HG02943 (cell line): ENCODE data around the gene TOPBP1.
A peak's percentile ranks its signal among the peaks of the same experiment; 100 is the strongest.
"Not testable (repeated sequence)": the region's sequence is repeated elsewhere in the genome, so short reads cannot be mapped to it uniquely, and the experiment has no call there.

Experiments
- ATAC-seq: cut with Tn5 transposase; IDR thresholded peaks from one replicate; pipeline ENCODE4 v1.9.1; 2021; ENCODE audit warnings: mild to moderate bottlenecking, low read depth, moderate library complexity; ENCODE audit not compliant: unreplicated experiment

Gene TOPBP1

DNA sequence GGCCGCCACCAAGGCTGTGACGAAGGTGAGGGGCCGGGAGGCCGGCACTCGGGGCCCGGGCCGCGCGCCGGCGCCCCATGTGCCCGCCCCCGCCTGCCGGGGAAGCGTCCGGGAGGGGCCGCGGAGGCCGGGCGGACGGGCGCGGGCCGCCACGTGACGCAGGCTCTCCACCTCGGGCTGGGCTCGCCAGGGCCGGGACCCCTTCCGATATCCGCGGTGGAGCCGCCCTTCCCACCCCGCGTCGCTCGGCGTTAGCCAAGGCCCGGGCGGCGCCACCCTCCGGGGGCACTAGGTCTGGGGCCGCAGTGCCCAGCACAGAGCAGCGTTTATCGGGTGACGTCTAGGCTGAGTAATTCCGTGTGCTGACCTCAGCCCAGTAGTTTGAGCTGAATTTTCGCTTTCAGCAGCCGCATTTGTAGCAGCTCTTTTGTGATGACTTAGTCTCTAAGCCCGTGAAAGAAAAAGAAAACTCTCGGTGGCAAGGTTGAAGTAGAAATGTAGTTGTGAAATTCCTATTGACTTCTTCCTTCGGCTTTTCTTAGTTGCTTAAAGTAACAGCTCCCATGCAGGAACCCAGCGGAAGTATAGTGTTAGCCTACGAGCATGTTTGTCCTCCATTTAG, 87.4 kb downstream of the TOPBP1 start:
- no peak for ATAC-seq

DNA sequence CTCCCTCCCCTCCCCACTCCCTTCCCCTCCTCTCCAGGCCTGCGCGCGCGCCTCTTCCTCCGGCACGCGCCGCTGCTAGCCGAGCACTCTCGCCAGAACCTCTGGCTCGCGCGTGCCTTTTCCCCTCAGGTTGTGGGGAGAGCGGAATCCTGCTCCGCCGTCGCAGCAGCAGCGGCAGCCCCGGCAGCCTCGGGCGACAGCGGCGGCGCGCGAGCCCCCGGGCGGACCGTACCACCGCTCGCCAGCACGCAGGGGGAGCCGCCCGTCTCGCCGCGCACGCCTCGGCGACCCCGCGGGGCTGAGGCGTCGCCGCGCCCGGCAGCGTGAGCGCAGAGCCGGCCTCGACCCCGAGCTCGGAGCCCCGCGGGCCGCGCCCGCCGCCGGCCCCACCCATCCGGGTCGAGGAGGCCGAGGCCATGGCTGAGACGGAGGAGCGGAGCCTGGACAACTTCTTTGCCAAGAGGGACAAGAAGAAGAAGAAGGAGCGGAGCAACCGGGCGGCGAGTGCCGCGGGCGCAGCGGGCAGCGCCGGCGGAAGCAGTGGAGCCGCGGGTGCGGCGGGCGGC, 88.0 kb downstream of the TOPBP1 start, which contains the start of gene CDV3:
Gene CDV3, plus strand, starts transcription at position 58 of the 566 bp plus-strand sequence. Its CDS starts 359 bp downstream, at position 417.
- peak; percentile 26 for ATAC-seq

DNA sequence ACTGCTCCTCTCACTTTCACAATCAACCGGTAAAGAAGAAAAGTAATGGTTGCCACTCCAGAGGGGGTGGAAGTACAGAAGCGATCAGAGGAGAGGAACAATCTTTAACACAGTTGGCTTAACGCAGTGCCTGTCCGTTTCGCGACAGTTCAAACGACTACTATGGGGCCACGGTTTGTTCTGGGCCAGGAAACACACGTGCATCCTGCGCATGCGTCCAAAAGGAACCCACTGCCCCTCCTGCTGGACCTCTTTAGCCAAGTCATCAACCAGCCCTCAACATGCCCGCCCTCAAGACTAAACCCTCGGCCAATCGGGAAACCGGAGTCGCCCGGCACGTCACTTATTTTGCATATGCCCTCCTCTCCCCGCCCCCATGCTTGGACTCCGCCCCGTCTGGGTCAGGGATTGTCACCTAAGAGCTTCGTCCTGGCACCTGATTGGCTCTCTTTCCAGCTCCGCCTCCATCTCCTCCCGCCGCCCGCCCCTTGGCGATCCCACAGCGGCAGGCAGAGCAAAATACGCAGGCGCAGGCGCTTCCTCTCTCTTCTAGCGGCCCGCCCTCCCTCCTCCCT, 88.6 kb downstream of the TOPBP1 start:
- ATAC-seq, result peak; percentile 81

DNA sequence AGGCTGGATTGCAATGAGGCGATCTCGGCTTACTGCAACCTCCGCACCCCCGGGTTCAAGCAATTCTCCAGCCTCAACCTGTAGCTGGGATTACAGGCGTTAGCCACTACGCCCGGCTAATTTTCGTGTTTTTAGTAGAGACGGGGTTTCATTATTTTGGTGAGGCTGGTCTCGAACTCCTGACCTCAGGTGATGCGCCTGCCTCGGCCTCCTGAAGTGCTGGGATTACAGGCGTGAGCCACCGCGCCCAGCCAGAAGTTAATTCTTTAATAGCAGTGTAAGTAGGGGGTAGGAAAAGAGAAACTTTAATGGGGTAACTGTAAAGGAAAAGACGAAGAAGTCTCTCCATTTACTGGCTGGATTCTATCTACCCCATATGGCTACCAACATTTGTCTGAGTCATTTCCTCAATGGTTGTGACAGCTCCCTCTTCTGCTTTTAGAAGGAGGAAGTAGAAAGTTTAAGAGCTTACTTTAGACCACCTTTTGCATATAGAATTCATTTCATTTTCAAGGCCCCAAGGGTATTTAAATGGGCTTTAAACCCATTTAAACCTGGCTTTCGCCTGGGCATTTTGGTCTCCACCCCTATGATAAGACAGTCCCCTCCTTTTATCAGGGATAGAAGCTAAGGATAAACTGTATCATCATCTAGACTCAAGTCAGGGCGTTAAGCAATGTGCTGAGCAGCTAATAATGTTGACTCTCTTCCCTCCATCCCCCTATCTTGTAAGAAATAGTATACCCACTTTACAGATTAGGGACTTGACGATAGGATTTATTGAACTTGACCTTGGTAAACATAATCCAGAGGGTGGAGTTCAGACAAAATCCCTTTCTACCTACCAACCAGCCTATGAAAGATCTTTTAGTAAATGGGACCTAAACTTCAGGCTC, 89.3 kb downstream of the TOPBP1 start:
- ATAC-seq, result no peak

DNA sequence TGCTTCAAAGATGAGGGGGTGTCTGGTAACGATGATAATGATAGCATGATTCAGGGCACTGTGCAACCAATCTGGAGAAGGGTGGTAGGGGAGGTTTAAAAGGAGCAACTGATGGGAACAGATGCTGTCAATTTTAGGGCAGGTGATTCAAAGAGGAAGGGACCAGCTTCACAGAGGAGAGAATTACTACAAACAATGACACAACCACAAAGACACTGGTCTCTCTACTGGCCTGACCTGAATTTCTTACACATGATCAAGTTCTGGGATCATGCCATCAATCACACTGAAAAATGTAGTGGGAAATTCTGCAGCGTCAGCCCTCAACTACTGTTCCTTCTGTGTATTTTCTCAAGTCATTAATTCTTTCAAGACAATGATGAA, 90.8 kb downstream of the TOPBP1 start:
- no peak for ATAC-seq

DNA sequence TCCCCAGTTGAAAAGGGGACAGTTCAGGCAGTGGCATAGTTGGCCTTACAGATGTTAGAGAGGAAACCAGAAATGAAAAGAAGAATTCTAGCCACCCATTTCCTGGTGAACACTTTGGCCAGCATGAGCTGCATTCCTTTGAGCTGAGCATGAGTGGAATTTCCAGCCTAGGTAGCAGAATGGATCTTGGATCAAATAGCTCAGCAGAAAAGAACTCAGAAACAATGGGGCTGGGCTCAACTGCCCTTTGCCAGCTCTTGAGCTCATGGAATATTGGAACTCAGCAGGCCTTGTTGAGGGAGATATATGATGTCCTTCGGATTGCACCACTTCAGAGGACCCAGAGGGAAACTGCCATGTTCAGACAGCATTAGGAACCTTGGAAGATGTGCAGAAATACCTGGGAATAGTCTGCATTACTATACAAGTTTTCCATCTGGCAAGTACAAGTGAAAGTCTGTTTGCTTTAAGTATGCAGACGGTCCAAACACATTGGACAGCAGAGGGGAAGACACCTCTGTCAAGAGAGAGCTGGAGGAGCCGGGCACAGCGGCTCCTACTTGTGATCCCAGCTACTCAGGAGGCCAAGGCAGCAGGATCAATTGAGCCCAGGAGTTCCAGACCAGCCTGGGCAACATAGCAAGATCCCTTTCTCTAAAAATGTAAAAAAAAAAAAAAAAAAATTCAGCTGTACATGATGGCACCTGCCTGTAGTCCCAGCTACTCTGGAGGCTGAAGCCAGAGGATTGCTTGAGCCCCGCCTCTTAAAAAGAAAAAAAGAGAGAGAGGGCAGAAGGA, 91.4 kb downstream of the TOPBP1 start:
- ATAC-seq, result no peak

DNA sequence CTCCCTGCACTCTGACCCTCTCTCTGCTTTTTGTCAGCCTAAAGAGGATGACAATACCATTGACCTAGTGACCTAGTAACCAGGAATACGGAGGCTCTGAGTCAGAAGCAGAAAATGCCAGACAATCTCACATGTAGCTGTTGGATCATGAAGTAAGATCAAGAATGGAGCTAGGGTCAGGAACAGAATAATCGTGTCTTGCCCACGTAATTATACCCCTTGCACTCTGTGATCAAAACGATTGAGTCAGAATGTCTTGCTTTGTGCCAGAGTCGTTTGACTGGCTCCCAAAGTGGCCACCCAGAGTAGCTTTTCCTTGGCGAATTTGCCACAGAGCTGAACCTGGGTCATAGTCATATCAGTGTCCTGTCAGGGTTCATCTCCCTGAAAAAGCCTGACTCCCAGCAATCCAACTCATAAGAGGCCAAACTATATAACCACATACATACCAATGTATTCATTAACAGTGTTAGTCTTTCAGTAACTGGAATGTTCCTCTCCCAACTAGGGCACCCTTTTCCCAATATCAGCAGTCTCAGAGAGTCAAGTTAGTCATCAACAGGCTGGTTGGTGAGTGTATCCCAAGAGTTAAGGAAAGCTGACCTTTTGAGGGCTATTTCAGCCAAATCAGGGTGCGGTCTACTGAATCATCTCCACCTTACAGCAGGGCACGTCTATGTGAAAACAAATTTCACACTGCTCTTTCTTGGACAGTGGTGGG, 93.3 kb downstream of the TOPBP1 start:
- ATAC-seq, result no peak

DNA sequence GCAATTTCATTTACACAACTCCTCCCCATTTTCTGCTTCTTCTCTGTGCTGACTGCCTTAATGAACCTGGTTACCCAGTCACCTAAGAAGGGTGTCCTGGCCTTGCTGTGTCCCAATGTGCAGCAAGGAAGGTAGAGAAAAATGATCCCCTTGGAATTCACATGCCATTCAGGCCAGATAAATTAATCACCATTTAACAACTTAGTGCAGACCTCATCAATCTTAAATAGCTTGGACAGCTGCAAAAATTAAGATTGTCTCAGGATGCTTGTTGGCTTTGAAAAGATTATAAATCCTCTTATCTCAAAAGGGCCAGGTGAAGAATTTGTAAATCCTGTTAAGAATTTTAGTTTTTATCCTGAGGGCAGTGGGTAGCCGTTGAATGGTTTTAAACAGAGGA, 97.9 kb downstream of the TOPBP1 start:
- no peak for ATAC-seq

DNA sequence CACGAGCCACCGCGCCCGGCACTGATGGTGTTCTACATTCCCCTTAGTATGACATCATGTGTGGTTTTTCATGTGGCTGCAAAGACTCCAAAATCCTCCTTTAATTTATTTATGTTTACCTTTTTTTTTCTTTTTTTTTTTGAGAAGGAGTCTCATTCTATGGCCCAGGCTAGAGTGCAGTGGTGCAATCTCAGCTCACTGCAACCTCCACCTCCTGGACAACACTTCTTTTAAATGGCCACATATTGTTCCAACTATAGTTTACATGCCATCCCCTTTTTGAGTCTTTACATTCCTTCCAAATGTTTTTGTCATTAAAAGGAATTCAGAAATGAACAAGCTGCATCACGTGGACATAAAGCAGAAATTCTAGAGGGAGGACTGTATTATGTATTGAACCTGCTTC, 98.6 kb downstream of the TOPBP1 start:
- ATAC-seq, result no peak

DNA sequence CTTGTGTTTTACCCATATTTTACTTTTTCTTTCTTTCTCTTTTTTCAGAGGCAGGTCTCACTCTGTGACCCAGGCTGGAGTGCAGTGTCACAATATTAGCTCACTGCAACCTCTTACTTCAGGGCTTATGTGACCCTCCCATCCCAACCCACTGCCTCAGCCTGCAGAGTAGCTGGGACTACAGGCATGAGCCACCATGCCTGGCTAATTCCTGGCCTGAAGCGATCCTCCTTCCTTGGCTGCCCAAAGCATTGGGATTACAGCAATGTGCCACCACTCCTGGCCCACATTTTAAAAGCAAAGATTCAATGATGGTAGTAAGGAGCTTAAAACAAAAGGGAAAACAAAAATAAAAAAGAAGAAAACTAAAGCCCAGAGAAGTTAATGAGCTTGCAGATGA, 99.4 kb downstream of the TOPBP1 start:
- ATAC-seq, result no peak

DNA sequence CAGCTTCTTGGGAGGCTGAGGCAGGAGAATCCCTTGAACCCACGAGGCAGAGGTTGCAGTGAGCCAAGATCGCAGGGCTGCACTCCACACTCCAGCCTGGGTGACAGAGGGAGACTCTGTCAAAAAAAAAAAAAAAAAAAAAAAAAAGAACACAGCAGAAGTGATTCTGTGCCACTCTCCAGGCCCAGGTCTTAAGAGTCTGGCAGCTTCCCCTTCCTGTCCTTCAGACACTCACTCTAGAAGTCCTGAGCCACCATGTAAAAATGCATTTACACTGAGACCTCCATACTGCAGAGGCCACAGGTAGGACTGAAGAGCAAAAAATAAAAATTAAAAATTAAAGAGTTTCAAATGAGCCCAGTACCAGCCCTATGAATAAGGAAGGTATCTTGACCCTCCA, 100.1 kb downstream of the TOPBP1 start:
- ATAC-seq, result no peak

DNA sequence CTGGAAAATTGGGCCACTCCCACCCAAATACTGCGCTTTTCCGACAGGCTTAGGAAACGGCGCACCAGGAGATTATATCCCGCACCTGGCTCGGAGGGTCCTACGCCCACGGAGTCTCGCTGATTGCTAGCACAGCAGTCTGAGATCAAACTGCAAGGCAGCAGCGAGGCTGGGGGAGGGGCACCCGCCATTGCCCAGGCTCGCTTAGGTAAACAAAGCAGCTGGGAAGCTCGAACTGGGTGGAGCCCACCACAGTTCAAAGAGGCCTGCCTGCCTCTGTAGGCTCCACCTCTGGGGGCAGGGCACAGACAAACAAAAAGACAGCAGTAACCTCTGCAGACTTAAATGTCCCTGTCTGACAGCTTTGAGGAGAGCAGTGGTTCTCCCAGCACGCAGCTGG, 110.2 kb downstream of the TOPBP1 start:
- ATAC-seq, result not testable (repeated sequence)
